ENCODE data around the gene TRMT11.

TRMT11 gene

DNA sequence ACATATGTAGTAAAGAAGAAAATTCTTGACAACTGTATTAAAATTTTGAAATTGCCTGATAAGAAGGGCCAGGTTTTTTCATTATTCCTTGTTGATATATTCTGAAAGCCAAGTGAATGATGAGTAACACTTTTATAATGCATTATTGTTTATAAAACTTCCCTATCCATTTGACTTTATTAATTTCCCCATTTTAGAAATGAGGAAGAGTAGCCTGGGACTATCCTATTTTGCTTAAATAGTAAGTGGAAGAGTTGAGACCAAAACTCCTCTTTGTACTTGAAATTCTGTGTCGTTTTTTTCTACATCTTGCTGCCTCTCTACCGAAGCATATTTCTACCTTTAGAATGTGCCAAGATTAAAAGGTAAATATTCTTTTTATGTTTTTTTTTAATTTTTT lies 39.7 kb downstream of the TRMT11 start:
- TF ChIP-seq, protein P1, sequence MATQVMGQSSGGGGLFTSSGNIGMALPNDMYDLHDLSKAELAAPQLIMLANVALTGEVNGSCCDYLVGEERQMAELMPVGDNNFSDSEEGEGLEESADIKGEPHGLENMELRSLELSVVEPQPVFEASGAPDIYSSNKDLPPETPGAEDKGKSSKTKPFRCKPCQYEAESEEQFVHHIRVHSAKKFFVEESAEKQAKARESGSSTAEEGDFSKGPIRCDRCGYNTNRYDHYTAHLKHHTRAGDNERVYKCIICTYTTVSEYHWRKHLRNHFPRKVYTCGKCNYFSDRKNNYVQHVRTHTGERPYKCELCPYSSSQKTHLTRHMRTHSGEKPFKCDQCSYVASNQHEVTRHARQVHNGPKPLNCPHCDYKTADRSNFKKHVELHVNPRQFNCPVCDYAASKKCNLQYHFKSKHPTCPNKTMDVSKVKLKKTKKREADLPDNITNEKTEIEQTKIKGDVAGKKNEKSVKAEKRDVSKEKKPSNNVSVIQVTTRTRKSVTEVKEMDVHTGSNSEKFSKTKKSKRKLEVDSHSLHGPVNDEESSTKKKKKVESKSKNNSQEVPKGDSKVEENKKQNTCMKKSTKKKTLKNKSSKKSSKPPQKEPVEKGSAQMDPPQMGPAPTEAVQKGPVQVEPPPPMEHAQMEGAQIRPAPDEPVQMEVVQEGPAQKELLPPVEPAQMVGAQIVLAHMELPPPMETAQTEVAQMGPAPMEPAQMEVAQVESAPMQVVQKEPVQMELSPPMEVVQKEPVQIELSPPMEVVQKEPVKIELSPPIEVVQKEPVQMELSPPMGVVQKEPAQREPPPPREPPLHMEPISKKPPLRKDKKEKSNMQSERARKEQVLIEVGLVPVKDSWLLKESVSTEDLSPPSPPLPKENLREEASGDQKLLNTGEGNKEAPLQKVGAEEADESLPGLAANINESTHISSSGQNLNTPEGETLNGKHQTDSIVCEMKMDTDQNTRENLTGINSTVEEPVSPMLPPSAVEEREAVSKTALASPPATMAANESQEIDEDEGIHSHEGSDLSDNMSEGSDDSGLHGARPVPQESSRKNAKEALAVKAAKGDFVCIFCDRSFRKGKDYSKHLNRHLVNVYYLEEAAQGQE (IDR thresholded peaks at IDR 0.05; ENCODE audit: low read depth) = no peak
- TF ChIP-seq CEBPB (IDR thresholded peaks at IDR 0.05) = no peak
- no peak for TF ChIP-seq ZBTB7A (IDR thresholded peaks at IDR 0.05; ENCODE audit: low read depth)
- no peak for TF ChIP-seq EP300 (IDR thresholded peaks at IDR 0.05; ENCODE audit: borderline replicate concordance)
- TF ChIP-seq CREB1 (IDR thresholded peaks at IDR 0.05; ENCODE audit: low read depth) = no peak
- no peak for TF ChIP-seq RAD21 (IDR thresholded peaks at IDR 0.05; ENCODE audit: low read depth)
- TF ChIP-seq EGR1 (IDR thresholded peaks at IDR 0.05) = no peak
- TF ChIP-seq TAF1 (IDR thresholded peaks at IDR 0.05; ENCODE audit: low read depth) = no peak
- no peak for TF ChIP-seq YY1 (IDR thresholded peaks at IDR 0.05; ENCODE audit: low read depth)
- TF ChIP-seq TEAD4 (IDR thresholded peaks at IDR 0.05) = no peak

- TF ChIP-seq USF1 (IDR thresholded peaks at IDR 0.05) = no peak
Measured at GRCh38 chr6:126027601-126028000, 41.3 kb downstream of the TRMT11 start.

DNA sequence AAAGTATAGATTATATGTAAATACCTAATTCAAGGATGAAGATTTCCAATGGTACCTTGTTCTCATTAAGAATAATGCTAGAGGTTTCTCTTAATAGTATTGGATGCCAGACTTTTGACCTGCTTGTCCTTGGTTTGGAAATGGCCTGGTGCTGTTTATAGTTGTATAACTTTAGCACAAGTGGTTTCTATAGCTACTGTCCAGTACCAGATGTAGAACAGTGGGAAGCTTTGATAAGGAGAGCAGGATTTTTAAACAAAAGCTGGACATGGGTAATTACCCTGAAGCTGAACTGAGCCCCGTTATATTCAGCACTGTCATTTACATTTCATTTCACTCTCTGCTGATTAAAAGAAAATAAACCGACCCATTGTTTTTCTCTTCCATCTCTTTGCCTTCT lies 43.7 kb downstream of the TRMT11 start:
- TF ChIP-seq, protein P1 (IDR thresholded peaks at IDR 0.05; ENCODE audit: low read depth) = no peak
- TF ChIP-seq YY1 (IDR thresholded peaks at IDR 0.05; ENCODE audit: low read depth) (no peak), TEAD4 (IDR thresholded peaks at IDR 0.05) (no peak), RAD21 (IDR thresholded peaks at IDR 0.05; ENCODE audit: low read depth) (no peak), EGR1 (IDR thresholded peaks at IDR 0.05) (no peak), CEBPB (IDR thresholded peaks at IDR 0.05) (no peak), EP300 (IDR thresholded peaks at IDR 0.05; ENCODE audit: borderline replicate concordance) (no peak), USF1 (IDR thresholded peaks at IDR 0.05) (no peak), ZBTB7A (IDR thresholded peaks at IDR 0.05; ENCODE audit: low read depth) (no peak), NFIC (IDR thresholded peaks at IDR 0.05) (no peak), FOXM1 (IDR thresholded peaks at IDR 0.05; ENCODE audit: borderline replicate concordance, low read depth) (no peak), CREB1 (IDR thresholded peaks at IDR 0.05; ENCODE audit: low read depth) (no peak), TCF12 (IDR thresholded peaks at IDR 0.05; ENCODE audit: low read depth) (no peak), TAF1 (IDR thresholded peaks at IDR 0.05; ENCODE audit: low read depth) (no peak)
- TF ChIP-seq, protein P2, sequence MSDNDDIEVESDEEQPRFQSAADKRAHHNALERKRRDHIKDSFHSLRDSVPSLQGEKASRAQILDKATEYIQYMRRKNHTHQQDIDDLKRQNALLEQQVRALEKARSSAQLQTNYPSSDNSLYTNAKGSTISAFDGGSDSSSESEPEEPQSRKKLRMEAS (IDR thresholded peaks at IDR 0.05) = no peak

DNA sequence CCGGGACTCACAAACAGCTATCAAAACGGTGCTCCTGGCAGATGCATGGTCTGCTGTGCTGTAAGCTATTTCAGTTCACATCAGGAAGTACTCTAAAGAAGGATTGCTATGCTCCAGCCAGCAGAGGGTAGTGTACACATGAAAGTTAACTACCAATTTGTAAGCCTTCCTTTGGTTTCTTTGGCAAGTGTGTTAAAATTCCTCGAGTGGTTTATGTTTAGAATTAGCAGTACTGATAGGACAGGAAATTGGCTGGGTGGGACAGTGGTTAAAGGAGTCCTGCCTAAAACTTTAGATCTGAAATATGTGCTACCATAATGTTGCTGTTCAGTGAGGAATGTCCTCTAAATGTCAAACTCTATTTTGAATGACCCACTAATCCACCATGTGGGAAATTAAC lies 47.4 kb downstream of the TRMT11 start:
- no peak for TF ChIP-seq USF1 (IDR thresholded peaks at IDR 0.05)
- no peak for TF ChIP-seq ZBTB7A (IDR thresholded peaks at IDR 0.05; ENCODE audit: low read depth)
- TF ChIP-seq, protein P2 (IDR thresholded peaks at IDR 0.05) = no peak
- no peak for TF ChIP-seq NFIC (IDR thresholded peaks at IDR 0.05)
- TF ChIP-seq EP300 (IDR thresholded peaks at IDR 0.05; ENCODE audit: borderline replicate concordance) = no peak
- TF ChIP-seq, protein P1 (IDR thresholded peaks at IDR 0.05; ENCODE audit: low read depth) = no peak
- TF ChIP-seq RAD21 (IDR thresholded peaks at IDR 0.05; ENCODE audit: low read depth) = peak; percentile 54
- TF ChIP-seq FOXM1 (IDR thresholded peaks at IDR 0.05; ENCODE audit: borderline replicate concordance, low read depth) = no peak

GRCh38 chr6:126034656-126035055 lies 48.3 kb downstream of the TRMT11 start:
- TF ChIP-seq FOXM1 (IDR thresholded peaks at IDR 0.05; ENCODE audit: borderline replicate concordance, low read depth) (no peak), NFIC (IDR thresholded peaks at IDR 0.05) (no peak)

Measured in Ishikawa (cell line).